ENCODE data around the gene HYDIN.
A peak's percentile ranks its signal among the peaks of the same experiment; 100 is the strongest.

Gene HYDIN

DNA sequence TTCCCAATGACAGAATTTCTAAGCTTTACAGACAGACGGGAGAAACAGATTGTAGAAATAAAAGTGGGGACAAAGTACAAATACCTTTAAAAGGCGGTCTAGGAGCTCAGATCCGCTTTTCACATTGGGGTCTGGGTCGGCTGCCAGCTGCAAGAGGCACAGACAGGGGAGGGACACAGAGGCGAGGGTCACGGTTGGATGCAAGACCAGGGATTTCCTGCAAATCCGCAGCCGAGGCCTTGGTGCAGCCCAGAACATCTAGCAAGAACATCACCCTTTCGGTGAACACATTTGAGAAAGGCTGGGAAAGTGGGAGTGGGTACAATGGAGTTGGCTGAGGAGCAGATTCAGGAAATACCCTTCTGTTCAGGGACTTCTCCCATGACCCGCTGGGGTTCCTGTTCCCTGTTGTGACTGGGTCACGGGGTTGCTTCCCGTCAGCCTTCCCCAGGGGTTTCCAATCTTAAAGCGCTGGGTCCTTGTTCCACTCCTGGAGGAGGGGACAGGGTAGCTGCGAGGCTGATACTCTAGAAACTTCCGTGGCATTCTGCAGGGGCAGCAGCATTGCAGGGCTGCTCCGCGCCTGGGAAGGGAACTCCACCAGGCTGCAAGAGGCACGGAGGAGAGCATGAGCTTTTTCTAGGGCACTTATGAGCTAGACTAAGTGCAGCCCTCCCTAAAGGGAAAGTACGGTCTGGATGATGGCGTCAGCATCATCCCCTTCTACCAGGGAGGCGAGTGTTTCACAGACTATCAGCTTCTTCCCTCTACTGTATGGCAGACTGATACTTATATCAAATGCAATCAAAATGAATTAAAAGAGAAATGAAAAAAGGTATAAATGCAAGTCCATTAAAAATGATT is 445.6 kb downstream of the HYDIN start:
- no peak for DNase-seq

DNA sequence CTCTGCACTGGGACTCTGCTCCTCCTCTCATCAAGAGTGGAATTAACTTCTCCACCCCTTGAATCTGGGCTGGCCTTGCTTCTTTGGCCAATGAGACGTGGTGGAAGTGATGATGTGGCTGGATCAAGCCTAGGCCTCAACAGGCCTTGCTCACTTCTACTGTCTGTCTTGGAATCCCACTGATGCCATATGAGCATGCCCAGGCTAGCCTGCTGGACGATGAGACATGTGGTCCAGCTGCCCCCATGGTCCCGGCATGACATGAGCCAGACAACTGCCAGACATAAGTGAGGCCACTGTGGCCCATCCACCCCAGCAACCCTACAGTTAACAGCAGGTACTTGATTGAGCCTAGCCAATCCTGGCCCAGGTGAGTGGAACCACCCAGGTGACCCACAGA is 448.3 kb downstream of the HYDIN start:
- DNase-seq, result no peak

DNA sequence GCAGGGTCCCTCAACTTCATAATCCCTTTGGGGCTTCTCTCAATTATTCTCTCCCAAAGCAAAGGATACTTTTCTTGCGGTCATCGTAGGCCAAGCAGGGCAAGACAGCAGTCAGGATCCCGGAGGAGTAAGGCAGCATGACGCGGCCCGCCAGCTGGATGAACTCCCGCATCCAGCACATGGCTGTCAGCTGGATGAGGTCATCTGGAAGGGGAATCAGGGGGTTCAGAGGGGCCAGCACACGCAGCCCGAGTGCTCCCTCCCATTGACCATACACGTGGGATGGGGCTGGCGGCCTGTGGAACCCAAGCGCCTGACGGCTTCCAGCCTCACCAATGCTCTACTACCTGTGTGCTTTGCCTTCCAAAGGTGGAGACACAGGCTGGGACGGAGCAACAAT is 448.7 kb downstream of the HYDIN start:
- DNase-seq, result no peak

DNA sequence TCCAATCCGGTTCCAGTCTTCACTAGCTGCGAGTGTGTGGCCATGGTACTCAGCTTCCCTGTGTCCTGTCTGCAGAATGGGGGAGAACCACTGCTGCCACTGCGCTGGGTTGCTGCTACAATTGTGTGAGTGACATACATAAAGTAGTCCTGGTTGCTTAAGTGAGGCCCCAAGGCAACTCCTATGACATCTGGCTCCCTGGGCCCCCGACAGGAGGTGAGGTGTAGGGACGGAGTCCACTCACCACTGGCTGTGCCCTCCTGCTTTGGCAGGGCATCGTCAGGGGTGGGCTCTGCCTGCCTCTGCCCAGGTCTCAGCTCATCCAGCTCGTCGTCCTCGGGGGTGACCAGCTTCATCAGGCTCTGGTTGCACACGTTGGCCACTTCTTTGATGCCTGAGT is 450.0 kb downstream of the HYDIN start:
- DNase-seq, result no peak

DNA sequence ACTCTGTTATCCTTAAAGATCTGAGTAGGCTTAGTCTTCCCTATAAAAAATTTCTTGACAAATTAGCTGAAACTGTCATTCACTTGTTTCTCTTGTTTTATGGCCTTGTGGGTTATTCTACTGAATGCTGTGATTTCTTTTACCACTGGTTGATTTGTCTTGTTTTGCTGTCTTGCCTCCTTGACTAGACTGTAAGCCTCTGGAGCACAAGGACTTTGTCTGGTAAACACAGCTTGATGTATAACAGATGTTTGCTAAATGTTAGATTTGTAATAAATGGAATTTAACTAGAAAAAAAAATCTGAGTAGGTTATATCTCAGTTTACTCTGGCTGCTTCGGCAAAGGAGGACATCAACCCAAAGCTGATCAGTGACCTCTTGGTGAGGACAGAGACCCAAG is 451.2 kb downstream of the HYDIN start:
- DNase-seq, result no peak

DNA sequence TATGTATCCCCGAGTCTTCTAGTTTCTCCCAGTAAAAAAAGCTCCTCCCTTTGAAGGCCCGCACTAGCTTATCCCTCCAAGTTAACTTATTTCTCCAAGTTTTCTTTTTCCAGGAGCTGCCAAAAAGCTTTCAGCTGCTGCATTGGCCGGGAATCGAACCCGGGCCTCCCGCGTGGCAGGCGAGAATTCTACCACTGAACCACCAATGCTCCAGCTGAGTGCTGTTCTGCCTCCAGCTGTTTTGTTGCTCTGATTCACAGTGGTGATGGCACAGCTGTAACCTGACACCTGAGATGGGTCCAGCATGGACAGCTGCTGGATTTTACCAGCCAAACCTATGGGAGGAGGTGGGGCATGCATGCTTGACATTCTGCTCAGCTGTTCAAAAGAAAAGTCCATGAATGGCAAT is 451.6 kb downstream of the HYDIN start:
- DNase-seq, result no peak

DNA sequence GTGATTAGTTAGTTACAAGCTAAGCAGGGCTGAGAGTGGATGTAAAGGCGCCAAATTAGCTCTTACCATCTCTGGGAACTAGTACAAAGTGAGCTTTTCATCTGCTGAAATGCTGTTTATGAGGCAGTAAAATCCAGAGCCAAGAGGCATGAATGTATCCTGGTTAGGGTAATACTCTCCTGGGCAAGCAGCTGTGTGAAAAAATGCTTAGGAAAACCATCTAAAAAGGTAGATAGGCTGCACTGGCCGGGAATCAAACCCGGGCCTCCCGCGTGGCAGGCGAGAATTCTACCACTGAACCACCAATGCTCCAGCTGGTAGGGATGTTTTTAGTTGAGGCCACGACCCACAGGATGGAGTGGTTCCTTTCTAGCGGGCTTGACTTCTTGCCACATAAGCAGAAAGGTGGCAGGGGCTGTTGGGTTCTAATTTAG is 452.5 kb downstream of the HYDIN start:
- no peak for DNase-seq

DNA sequence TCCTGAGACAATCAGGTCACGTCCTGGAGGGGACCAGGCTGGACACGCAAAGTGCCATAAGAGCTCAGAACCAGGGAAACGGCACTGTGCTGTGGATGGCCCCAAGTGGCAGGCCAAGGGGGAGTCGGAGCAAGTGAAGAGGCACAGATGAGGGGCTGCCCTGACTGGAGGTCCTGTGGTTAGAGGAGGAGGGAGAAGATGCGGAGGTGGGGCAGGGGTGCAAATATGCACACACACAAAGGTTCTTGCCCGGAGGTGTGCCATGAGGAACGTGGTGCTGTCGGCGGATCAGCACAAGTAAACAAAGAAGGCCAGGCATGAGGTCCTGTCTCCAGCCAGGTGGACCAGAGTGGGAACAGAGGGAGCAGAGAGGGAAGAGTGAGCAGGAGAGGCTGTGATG is 453.0 kb downstream of the HYDIN start:
- DNase-seq, result no peak

DNA sequence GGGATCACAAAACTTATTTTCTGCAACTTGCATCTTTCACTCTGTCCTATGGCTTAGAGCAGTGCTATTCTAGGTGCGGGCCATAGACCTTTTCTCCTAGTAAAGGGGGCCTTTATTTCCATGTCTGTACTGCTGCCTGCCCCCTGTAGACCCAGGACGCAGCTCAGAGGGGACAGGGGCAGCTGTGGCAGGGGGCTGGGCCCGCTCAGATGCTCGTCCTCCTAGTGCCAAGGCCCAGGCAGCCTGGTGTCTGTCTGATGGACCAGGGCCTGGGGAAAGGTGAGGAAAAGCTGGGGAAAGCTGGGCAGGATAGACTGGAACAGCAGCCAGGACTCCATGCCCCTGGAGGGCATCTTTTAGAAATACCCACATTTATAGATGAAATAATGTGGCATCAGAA is 455.1 kb downstream of the HYDIN start:
- DNase-seq, result no peak

DNA sequence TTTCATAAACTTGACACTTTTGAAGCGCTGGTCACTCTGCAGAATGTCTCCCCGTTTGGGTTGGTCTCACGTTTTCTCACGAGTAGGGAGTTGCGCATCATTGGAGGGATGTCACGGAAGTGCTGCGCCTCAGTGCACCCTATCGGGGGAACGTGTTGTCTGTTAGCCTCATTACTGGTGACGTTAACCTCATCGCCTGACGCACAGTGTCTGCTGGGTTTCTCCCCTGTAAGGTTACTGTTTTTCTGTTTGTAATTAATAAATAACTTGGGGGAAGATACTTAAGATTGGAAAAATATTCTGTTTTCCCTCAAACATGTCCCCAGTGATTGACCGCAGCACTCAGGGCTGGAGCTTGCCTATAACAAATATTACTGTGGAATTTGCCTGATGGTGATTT is 456.3 kb downstream of the HYDIN start:
- no peak for DNase-seq

DNA sequence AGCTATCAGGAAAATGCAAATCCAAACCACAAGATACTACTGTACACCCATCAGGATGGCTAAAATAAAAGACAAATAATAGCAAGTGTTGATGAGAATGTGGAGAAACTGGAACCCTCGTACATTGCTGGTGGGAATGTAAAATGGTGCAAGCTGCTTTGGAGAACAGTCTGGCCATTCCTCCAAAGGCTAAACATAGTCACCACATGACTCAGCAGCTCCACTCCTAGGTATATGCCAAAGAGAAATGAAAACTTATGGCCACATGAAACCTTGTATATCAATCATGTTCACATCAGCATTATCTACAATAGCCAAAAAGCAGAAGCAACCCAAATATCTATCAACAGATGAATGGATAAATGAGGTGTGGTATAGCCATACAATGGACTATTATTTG is 458.0 kb downstream of the HYDIN start:
- DNase-seq, result no peak

DNA sequence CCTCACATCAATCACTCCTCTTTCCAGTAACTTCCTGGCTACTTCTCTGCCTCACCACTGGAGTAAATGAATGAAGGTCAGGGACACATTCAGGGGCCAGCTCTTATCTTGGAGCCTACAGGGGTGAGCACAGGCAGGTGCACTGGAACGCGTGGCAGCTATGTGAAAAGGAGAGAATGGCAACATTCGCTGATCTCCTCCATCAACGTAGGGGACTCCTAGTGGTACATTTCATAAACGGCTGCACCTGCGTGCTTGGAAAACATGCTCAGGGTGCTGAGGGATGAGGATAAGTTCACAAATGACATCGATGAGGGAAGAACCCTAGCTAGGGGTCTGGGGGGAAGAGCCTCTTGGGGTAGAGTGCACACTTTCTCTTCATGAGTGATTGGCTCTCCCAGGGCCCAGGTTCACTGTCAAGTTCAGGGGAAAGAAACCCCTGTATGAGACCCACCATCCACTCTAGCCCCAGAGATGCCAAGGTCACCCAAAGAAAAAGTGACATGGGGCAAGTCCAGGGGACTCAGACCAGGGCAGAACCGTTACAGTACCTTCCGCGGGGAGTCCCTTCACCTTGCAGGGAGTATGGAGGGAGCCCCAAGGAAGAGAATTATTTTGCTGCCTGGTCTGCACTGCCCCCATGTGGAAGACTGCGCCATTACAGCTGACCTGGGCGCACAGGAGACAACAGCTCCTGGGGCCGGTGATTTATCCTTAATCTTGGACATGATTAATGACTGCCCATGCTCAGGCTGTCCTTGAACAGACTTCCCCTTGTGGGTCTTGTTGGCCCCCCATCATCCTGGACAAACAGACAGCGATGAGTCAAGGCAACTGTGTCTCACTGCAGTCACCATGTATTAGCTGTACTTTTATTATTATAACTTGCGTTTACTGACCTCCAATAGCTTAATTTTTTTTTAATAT is 459.6 kb downstream of the HYDIN start:
- peak; percentile 53 for DNase-seq

DNA sequence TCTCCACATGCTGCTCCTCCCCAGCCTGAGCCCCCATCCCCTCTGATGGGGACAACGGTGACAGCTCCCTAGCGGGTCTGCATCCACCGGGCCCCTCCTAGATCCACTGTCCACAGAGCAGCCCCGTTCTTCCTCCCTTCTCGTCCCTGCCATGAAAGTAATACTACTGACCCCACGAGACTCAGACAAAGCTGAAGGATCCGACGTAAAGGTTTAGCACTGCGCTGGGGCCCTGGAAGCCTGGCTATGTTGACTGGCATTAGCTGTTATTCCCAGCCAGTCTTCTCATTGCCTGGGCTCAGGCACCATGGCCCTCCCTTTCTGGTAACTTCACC is 460.3 kb downstream of the HYDIN start:
- DNase-seq, result no peak

DNA sequence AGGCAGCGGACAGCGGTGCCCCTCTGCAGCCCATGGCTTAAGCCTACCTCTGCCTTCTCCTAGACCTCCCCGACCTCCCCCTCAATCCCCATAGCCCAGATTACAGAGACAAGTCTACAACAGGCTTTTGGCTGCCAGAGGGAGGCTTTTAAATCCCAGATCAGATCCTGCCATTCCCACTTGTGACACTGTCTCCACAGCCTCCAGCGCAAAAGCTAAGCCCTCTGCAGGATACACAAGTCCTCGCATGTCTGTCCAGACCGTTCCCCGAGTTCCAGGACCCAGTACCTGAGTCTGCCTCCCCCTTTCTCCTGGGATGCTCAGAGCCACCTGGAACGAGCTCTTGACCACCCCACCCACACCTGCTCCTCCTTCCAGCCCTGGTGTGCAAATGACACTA is 460.8 kb downstream of the HYDIN start:
- no peak for DNase-seq

DNA sequence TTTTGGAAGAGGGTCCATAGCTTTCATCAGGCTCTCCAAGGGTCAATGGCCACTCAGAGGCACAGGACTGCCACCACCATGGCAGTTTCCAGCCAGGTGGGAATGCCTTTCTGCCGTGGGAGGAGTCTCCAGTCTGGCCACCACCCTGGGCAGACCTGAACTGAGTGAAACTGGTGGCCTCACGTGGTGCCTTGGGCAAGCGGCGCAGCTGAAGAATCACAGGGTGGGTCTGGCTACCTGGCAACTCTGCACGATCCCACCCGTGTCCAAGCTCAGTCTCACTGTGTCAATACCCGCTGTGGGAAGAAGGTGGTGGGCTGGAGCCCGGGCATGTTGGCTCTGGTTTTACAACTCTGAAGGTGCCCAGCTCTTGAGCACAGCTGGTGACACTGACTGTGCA is 461.4 kb downstream of the HYDIN start:
- DNase-seq, result no peak

DNA sequence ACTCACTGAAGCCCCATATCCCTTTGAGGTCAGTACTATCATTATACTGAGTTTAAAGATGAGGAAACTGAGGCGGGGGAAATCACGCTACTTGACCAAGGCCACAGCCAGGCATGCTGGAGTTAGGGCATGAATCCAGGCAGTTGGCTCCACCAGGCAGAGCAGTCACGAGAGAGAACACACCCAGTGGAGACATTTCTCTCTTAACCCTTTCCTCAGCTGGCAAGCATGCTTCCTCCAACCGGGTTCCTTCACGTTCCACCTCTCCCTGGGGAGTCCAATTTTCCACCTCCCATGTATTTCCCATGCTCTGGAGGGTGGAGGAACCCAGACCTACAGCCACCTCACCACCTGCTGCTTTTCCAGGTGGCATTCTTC is 462.3 kb downstream of the HYDIN start:
- DNase-seq, result no peak

DNA sequence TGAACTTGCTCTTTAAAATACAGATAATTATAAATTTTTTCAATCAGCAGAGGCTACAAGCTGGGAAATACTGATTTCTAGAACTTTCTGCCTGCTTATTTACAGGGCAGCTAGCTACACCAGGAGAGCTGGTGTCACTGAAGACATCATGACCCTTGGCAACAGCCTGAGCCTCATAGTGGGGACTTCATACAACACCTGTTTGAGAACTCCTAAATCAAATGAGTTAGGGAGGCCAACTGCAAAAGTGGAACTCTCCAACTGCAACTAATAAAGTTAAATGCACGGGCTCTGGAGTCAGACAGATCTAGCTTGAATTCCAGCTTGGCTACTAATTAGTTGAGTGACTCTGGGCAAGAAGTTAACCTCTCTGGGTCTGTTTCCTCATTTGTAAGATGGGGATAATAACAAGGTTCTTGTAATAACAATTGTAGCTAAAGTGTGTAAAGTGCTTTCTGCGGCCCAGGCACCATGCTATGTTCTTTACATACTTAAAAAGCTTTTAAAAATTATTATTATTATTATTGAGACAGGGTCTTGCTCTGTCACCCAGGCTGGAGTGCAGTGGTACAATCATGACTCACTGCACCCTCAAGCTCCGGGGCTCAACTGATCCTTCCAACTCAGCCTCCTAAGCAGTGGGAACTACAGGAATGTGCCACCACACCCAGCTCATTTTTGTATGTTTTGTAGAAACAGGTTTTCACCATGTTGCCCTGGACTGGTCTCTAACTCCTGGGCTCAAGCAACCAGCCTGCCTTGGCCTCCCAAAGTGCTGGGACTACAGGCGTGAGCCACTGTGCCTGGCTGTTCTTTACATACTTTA is 462.9 kb downstream of the HYDIN start:
- no peak for DNase-seq

DNA sequence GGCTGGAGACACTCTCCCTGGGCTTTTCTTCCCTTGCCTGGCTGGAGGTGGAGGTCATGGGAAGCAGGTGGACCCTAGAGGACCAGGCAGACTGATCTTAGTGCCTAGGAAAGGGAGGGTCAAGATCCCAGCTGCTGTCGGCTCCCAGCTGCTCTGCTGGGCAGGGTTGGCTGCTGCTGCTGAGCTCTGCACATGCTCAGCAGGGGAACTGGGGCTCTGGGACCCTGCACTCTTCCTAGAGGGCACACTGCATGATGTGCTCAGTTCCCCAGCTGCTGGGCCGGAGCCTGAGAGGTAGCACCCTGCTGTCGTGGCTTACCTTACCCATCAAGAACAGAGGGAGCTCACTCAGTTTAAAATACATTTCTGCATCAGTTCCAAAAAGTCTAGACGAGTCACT is 463.9 kb downstream of the HYDIN start:
- no peak for DNase-seq

DNA sequence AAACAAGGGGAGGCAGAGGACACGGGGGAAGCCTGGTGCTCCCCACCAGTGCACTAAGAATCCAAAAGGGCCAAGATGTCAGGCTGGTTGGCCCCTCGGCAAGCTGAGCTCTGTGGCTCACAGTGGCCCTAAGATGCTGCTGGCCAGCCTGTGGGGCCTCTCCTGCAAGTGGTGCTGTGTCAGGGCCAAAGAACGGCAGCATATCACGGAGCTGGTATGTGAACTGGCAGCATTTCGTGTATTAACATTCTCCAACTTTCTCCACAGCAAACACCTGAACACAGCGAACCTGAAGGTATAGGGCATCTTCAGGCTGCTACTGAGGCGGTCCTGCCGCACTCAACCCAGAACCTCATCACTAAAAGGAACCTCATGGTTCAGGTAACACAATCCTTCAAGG is 464.3 kb downstream of the HYDIN start:
- DNase-seq, result no peak

DNA sequence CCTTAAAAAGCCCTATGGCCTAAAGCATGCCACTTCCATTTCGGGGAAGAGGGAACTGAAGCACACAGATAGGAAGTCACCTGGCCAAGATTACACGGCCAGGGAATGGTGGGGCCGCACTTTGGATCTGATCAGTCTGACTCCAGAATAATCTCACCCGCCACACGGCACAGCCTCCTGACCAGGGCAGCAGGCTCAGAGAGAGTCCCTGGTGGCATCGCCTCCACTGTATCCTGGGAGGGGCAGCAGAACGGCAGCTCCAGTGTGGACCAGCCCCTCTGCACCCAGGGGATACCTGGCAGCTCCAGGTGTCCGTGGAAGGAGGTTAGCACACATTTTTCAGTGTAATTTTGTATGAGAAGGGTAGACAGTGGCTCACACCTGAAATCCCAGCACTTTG is 465.0 kb downstream of the HYDIN start:
- no peak for DNase-seq

DNA sequence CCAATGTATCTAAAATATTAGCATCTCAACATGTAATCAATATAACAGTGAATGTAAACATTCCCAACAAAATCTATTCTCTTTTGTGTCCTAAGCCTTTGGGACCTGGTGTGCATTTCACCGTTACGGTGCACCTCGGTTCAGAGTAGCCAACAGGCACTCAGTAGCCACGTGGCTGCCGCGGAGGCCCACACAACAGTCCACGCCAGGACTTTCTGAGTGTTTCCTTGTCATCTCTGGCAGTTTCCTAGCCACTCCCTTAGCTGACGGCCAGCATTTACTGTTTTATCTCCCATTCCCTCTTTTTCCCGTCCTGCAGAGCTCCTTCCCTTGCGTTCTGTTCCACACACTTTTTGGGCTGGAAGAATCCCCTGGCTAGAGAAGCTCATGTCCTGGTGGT is 465.9 kb downstream of the HYDIN start:
- DNase-seq, result no peak

DNA sequence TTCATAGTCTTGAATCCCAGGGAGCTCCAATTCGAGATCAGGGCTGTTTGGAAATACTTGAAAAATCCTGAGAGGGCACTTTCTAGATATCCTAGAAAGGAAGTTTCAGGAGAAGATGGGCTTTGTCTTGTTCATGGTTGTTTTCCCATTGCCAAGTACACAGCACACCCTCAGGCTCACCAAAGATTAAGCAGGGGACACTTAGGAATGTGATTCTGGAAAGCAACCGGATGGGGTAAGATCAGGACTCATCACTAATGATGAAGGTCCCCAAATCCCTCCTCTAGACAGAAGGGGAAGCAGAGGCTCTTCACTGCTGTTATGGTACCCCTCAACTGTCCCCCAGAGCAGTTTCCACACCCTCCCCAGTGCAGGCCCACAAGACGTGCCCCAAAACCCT is 470.3 kb downstream of the HYDIN start:
- no peak for DNase-seq

DNA sequence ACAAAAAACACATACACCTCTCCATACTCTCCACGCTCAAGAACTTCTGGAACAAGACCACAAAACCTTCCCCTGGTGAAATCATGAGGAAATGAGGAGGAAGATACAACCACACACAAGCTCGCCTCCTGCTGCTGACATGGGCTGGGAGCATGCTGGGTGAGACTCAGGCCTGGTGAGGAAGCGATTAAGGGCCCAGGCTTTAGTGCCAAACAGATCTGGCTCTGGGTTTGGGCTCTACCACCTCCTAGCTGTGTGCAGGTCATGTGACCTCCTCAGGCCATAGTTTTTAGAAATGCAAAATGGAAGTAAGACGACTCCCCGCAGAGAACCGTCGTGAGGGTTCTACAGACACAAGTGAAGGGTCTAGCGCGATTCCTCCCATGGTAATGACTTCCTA is 470.9 kb downstream of the HYDIN start:
- no peak for DNase-seq

Measured in stimulated activated CD4-positive, alpha-beta T cell treated with anti-CD3 and anti-CD28 coated beads, Interleukin-4, amount 100 ng/mL, for 24 hours (primary cell).